Prostate gland (tissue), 2 donors: ENCODE data around the gene ASPSCR1.

Source experiments
- CTCF ChIP-seq, 4 experiments: fragments of 200-600 bp in 2 of 4; fragments of 450-650 bp in 2 of 4; sonication (generic) in 2 of 4; IDR thresholded peaks; 1 replicate in 3 of 4; 2 replicates in 1 of 4; pipeline ENCODE4 v1.5.1; 2016 to 2019; ENCODE audit warnings: antibody characterized with exemption in 4 of 4, mild to moderate bottlenecking in 2 of 4, moderate library complexity in 2 of 4
- POLR2A ChIP-seq: fragments of 450-650 bp; IDR thresholded peaks from one replicate; pipeline ENCODE4 v1.6.1; 2016; ENCODE audit warnings: antibody characterized with exemption, mild to moderate bottlenecking
- POLR2AphosphoS5 ChIP-seq: sonication (generic); formaldehyde crosslinking; IDR thresholded peaks from one replicate; pipeline ENCODE4 v1.6.1; 2017; ENCODE audit warnings: antibody characterized with exemption

DNA sequence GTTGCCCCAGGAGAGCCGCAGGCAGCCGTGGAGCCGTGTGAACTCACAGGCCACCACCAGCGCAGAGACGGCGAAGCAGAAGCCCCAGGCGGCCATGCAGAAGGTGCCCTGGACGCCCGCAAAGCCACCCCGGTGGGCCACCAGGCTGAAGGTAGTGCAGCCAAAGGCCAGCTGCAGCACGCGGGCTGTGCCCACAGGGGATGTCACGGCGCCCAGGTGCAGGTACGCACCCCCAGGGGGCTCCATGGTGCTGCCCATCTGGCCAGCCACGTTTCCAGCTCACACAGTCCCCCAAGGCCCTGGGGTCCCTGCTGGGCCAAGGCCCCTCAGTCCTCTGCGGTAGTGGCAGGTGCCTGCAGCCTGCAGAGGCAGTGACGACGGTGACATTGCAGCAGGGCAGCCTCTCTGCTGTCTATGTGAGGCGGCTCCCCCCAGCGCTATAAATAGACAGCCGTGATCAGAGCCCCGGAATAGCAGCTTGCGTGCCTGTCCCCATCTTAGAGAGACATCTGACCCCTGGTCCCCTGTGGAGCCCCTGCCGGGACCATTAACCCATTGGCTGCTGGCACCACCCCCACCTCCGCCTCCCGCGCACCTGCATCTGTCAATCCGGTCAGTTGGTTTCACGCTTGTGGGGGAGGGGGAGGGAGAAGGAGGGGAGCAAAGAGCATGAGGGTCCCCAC lies 35.8 kb upstream of the ASPSCR1 start:
- TF ChIP-seq CTCF (IDR thresholded peaks at IDR 0.05): no peak
- no peak for TF ChIP-seq POLR2A
- TF ChIP-seq POLR2AphosphoS5: no peak
